Activated CD4-positive, alpha-beta T cell treated with anti-CD3 and anti-CD28 coated beads, Interleukin-2, amount 50 U/mL, for 4 hours (primary cell): Measurements from ENCODE around the gene MRPL55.

ENCODE experiments used
- DNase-seq, 2 experiments: peaks; one replicate each; pipeline ENCODE4 v3.0.0-alpha.2; 2020

The MRPL55 gene

GRCh38 chr1:228066891-228067654, 42.0 kb downstream of the MRPL55 start:
- DNase-seq = no peak

DNA sequence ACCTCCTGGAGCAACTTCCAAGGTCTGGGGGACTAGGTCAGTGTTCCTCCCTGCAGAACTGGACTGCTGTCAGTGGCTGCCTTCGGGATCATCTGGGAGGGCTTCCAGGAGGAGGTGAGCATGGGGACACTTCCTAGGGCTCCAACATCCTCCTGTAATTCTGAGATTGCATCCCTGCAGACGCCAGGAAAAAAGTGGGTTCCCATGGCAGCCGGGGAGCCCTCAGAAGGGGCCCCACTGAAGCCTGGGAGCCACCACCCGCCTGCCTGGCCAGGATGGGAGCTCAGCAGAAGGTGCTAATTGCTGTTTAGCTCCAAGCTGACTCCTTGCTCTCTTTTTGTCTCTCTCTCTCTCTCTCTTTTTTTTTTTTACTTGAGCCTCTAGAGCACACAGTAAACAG, 42.7 kb downstream of the MRPL55 start:
- no peak for DNase-seq

- no peak for DNase-seq
Observed at GRCh38 chr1:228065543-228066347, 43.4 kb downstream of the MRPL55 start.

DNA sequence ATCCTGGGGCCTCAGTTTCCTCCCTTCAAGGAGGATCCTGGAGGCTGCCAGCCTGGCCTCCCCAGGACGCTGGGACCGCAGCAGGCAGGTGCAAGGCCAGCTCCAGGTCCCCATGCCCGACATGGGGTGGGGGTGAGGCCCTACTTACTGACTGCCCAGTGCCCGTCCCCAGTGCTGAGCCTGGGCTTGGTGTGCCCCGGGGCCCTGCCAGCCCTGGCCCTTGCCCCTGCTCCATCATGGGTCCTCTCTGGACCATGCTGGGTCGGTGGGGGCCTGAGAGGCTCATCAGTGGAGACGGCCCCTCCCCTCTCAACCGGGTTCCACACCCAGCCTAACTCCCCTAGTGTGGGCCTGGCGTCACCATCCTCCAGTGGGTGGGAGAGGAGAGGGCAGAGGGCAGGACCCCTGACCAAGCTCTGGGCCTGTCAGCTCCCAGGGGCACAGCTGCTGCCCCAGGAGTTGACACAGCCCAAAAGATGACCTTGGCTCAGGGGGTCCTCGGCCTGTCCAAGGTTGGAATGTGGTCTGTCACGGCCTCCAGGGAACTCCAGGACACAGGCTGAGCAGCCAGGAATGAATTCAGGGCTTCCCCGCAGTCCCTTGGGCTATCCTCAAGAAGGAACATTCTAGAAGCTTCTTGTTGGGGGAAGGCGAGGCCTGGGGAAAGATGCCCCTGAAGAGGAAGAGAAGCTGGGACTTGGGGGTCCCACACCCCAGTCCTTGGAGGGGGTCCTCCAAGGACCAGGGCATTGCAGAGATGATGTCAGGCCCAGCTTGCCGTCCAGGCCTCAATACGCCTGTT, 44.2 kb downstream of the MRPL55 start:
- DNase-seq = no peak

GRCh38 chr1:228064296-228064695, 44.8 kb downstream of the MRPL55 start:
- DNase-seq = no peak

DNA sequence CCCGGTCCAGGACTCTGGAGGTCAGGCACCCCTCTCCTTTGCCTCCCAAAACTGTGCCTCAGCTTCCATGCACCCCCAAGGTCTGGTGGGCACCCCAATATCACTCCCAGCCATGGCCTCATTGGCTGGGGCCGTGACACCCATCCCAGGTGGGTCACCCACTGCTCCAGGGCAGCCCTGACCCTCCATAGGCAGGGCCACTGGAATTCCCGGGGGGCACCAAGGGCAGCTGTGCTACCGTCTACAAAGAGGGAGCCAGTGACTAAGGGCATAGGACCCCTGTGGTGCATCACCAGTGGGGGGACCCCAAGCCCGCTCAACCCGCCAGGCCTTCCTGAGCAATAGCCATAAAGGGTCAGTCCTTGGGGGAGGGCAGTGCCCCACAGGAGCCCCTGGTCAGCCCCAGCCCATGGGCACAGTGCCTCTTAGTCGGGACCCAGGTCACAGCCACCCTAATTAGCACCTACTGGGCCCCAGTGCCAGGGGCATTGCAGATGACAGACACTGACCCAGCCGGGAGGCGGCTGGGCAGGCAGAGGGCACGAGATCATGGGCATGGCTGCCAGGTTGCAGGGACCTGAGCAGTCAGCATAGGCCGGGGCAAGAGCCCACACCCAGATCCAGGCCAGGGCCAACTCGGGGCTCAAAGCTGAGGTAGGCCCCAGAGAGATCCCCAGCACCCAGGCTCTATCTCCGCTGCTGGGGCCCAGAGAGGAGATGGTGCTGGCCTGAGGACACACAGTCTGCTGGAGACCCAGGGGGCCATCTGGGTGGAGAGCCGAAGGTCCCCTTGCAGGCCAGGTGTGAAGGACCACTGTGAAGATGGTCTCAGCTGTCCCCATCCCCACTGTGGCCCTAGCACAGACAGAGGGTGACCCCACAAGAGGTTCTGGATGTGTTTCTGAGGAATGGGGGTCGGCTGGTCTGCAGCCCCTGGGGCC, 45.6 kb downstream of the MRPL55 start:
- no peak for DNase-seq

- no peak for DNase-seq
Observed at GRCh38 chr1:228062812-228063211, 46.3 kb downstream of the MRPL55 start.

- no peak for DNase-seq
Observed at GRCh38 chr1:228062085-228062791, 46.9 kb downstream of the MRPL55 start.

- no peak for DNase-seq
Observed at GRCh38 chr1:228061411-228062084, 47.6 kb downstream of the MRPL55 start.

GRCh38 chr1:228060458-228061190, 48.5 kb downstream of the MRPL55 start:
- DNase-seq = no peak

GRCh38 chr1:228059634-228060457, 49.3 kb downstream of the MRPL55 start:
- DNase-seq = peak; percentile 60 to 64

- peak in 1 of 2 experiments; percentile 35 for DNase-seq
Observed at GRCh38 chr1:228058949-228059633, 50.0 kb downstream of the MRPL55 start.

- DNase-seq = no peak
Observed at GRCh38 chr1:228058172-228058948, 50.7 kb downstream of the MRPL55 start.
